GM19468 (cell line): Measurements from ENCODE around the gene SUMF1.

Source experiments
- ATAC-seq: cut with Tn5 transposase; IDR thresholded peaks from one replicate; pipeline ENCODE4 v1.9.1; 2021; ENCODE audit warnings: mild to moderate bottlenecking, moderate library complexity, moderate number of reproducible peaks; ENCODE audit not compliant: unreplicated experiment; ENCODE audit errors: extremely low read depth

The SUMF1 gene

DNA sequence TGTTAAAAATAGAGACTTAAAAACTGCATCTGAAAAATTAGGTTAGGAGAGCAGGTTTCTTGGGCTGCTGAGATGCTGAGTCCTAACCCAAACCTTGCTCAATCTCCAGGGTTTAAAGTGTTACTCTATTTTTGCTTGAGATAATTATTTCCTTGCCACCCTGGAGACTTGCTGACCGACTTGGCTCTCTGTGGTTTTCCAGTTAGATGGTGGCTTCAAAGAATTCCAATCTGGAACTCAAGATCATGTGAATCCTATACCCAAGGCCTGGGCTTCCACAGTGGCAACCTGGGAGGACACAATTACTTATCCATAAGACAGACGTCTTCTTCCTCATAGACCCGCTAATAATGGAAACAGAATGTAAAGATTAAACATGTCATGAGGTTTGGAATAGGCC is 47.7 kb downstream of the SUMF1 start:
- no peak for ATAC-seq

DNA sequence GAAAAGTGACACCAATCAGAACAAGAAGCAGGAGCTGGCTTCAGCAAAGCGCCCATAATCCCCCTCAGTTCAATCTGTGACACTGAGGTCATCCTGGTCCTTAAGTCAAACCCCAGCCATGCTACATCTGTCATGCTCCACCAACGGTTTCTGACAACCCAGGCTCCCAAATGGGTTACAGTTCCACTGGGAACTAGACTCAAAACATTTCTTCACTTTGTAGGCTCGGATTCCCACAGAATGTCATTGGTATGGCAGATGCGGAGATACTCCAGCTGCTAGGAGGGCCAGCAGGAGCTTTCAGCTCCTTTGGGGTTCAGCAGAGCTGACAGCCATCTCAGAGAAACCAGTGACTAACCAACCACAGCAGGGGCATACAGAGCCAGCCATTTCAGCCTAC is 48.9 kb downstream of the SUMF1 start:
- no peak for ATAC-seq

DNA sequence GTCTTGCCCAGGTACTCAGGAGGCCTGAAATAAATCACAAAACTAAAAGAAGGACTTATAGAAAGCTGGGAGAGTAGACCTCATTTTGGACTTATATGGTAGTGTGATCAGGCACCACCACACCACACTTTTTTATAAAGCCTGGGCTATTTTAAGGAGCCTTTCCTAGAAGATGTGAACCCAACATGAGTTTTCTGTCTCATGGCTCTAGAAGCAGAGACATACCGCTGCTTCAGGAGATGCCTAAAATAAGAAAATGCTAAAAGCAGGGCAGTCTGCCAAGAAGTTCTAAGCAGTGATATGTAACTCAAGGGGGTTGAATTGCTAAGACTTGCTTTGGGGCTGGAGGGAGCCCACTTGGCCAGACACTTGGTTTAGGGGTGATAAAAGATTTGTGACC is 49.6 kb downstream of the SUMF1 start:
- no peak for ATAC-seq

DNA sequence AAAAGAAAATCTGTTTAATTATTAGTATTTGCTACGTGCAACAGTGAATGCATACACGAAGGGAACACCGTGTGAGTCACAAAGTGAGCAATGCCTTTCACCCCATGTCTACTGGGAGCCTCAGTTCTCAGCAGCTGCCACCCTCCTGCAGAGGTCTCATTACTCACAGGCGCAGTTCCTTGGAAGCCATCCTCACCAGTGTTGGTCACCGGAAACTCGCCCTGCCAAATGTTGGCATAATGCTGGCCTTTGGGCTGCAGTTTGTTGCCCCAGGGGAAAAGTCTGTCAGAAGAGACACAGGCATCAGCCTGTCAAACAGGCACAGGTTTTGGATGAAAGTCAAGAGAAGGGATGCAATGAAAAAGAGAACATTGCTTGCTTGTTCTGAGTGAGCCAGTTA is 50.1 kb downstream of the SUMF1 start:
- ATAC-seq, result no peak

DNA sequence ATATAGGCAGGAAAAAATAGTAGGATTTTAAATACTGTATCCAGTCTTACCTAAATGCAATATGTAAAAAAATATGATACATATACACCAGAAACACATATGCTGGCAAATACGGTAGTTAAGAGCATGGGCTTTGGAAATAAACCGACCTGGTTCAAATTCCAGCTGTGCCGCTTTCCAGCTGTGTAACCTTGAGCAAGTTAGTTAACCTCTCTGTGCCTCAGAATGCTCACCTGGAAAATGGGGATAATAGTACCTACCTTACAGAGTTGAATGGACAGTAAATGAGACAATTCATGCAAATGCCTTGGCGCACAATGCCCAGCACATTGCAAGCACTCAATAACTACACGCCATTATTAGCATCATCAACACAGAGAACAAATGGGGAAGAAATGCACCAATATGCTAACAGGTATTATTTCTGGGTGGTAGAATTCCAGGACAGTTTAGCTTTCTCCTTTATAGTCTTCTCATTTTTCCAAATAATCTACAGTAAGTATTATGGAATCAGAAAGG is 50.6 kb downstream of the SUMF1 start:
- no peak for ATAC-seq

DNA sequence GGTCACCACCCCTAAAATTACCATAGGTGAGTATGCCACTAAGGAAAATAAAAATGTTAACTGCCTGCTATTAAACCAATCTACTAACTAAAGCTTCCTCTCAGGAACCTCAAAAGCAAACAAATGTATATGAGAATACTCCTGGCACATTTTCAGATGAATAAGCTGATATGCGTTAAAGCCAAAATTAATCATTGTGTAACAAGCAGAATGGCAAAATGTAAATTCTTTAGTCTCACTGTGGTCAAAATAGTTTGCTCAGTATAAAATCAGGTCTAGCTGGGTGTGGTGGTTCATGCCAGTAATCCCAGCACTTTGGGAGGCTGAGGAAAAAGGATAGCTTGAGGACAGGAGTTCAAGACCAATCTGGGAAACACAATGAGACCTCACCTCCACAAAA is 53.6 kb downstream of the SUMF1 start:
- ATAC-seq, result no peak

DNA sequence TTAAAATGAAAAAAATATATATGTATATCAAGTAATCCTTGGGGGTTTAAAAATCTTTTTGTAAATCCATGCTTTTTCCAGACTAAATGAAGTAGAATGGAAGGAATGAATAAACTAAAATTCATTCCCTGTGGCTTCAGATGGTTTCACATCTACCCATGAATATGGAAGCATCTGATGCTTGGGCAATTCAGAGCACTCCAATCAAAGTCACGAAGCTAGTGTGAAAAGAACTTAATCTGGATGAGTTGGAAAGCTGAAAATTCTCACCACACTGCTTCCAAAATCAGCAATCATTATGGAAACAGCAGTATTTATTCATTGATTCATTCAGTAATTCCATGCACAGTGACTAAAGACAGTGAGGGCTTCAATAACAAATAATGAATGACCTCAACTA is 55.2 kb downstream of the SUMF1 start:
- ATAC-seq, result no peak

DNA sequence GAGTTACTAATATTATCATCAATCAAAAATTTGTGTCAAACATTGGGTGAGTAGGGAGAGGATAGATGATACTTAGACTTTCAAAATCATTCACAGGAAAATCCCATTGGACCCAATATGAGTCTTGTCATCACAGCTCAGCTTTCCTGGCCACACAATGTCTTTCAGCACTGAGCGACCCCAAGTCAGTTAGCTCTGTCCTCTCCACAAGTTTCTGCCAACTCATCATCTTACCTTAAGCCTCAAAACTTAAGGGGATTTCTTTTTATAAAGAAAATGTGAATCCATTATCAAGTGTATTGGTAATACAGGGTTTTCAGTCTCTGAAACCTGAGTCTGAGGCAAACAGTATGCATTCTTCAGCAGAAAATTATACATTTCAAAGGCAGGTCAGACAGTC is 55.8 kb downstream of the SUMF1 start:
- no peak for ATAC-seq

DNA sequence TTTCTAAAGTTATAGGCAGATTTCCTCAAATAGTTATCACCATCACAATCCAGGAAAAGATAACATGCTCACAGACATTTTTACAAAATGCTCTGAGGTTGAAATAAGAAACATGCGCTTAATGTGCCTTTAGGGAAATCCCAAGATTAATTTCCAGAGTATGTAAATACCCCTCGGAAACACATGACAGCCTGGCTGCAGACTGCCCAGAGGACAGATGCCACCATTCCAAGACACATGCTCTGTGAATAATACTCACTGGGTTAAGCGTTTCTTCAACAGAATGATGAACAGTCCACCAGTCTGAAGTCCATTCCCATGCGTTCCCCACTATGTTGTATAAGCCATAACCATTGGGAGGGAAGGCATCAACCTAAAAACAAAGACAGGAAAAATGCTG is 56.5 kb downstream of the SUMF1 start:
- no peak for ATAC-seq

DNA sequence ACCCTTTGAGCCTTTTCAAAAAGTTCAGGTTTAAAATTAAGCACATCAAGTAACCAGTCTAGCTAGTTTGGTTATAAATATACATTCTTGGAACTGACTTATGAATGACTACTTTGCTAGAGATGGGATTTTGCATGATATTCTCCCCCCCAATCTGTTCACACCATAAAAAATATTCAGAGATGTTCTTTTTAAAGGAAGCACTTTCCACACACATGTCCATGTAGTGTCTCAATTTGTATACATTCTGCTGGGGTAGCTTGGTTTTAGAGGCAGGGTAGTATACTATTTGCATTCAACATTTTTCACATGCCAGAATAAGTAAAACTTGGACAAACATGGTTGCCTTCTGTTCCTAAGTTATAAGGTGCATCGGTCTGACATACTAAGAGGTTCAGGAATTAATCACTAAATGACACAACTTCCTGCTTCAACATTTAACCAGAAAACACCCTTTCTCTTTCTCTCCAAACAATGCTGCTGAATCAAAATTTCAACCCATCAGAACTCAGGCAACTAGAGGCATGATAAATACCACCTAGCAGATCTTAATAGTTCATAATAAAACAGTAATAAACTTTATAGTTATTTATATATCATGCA is 57.0 kb downstream of the SUMF1 start:
- no peak for ATAC-seq

DNA sequence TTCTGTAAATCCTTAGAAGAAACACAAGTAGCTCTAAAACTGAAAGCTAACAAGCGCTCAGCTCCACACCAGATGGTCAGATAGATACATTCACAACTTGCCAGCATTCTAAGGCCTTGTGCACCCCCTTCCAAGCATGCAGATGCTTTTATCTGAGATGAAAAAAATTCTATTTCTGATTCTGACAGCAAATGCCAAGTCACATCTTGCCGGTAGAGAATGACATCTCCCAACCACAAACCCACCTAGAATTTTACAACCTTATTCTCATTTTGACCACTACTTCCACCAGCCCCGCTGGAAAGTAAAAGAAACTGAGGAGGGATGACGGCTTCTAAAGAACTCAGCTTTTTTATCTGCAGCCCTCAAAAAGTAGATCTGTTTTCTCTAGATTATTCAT is 57.7 kb downstream of the SUMF1 start:
- no peak for ATAC-seq

DNA sequence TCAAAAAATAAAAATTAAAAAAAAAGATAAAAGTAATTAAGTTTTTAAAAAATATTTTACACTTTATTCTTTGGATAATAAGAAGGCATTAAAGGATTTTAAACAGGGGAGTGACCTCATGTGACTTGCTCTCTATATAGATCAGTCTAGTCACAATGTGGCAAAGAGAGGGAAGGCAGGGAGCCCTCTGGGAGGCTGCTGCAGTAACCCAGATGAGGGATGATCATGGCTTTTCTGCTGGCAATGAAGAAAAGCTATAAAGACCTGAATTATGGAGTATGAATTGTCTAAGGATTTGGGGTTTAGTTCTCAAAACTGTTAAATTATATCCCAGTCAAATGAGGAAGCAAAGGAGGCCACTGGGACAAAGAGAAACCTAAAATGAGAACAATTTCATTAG is 58.1 kb downstream of the SUMF1 start:
- ATAC-seq, result no peak

DNA sequence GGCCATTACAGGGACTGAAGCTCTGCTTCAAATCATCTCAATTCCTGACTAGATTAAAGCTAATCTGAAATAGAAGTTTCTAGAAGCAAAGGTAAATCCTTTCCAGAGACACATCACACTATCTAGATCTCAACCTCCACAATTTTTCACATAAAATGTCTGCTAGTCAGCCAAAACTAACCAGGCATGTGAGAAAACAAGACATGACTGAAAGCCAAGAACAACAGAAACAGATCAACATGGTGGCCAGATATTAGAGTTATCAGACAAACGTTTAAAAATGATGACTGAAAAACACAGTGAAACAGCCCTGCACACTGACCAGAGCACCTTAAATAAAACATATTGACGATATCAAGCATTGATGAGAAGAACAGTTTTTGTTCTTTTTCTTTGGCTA is 59.1 kb downstream of the SUMF1 start:
- no peak for ATAC-seq

DNA sequence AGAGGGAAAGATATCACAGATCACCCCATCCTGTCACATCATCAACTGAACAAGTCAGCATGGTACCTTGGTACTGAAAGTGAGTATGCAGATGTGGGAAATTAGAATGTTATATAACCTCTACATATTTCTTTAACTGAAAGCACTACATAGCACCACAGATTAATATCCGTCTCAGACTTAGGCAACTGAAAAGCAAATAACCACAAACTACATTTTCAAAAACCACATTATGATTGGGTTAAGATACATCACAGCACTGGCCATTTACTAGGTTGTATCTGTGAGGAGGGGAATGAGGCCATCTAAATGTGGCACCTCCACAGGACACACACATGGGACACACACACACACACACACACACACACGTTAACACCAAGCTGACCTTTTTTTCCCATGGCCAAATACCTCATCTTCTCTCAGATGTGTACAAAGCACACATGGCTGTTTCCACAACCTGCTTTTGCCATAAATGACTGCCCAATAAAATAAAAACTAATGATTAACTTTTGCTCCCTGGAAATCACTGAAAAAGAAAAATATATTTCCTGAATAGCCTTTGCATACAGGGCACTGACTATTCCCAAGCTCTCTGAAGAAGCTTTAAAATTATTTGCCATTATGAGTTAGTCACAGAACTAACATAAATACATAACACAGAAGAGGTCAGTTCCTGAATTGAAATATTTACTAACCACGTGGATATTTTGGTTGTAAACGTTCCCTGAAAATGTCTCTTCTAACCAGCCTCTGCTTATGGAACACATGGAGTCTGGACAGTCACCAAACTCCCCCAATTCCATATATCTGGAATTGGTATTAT is 60.1 kb downstream of the SUMF1 start:
- ATAC-seq, result peak; percentile 75

DNA sequence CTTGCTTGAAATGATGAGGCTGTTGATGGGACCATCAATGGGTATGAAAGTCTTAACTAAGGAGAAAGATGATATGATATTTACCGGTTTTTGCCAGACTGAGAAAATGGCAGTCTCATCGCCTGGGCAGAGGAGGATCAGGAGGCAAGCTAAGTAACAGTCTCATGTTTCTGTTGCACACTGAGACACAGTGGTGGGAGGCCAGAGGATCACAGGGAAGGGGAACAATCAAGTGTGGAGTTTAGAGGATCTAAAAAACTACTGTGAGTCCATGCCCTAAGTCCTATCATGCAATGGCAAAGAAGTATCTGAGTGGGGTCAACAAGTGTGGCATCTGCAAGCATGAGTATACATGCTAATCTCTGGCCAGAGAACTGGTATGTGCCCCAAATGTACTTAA is 62.2 kb downstream of the SUMF1 start:
- ATAC-seq, result no peak

DNA sequence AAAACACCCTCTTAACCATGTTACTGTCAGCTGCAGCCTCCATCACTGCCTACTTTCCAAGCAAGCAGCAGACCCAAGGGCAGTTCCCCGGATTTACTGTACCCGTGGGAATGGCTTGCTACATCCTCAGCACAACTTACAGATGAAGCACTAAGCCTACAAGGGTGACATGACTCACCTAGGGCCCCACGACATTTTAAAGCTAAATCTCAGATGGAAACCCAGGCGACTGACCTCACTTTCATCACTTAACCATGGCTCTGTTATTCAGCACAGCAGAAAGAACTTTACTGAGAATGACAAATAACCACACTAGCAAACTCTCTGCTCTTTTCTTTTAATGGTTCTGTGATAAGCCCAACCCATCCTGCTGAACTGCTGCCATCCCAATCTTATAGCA is 65.6 kb downstream of the SUMF1 start:
- ATAC-seq, result no peak

DNA sequence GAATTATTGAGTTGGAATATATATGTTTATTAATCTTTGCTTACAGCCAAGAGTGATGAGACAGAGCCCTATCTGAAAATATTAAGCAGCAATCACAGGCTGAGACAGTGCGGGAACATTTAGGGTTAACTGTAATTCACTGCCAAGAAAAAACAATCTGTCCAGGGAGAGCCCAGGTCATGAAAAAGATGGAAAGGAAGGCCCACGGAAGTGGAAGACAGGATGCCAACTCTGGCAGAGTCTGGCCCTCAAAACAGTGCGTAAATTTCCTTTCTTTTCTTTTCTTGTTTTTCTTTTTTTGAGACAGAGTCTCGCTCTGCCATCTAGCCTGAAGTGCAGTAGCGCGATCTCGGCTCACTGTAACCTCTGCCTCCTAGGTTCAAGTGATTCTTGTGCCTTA is 67.6 kb downstream of the SUMF1 start:
- ATAC-seq, result no peak

DNA sequence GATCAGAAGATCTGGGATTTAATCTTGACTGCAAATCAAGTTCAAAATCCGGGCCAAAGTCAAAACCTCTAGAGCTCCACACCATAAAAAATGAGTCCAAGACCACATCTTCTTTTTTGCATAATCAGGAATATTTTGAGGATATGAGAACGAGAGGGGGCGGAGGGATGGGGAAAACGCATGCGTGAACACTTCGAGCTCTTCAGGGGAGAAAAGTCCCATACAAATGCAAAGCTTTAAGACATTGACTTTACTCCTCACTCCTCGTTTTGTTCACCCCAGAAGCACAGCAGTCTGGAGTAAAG is 68.2 kb downstream of the SUMF1 start:
- ATAC-seq, result no peak

DNA sequence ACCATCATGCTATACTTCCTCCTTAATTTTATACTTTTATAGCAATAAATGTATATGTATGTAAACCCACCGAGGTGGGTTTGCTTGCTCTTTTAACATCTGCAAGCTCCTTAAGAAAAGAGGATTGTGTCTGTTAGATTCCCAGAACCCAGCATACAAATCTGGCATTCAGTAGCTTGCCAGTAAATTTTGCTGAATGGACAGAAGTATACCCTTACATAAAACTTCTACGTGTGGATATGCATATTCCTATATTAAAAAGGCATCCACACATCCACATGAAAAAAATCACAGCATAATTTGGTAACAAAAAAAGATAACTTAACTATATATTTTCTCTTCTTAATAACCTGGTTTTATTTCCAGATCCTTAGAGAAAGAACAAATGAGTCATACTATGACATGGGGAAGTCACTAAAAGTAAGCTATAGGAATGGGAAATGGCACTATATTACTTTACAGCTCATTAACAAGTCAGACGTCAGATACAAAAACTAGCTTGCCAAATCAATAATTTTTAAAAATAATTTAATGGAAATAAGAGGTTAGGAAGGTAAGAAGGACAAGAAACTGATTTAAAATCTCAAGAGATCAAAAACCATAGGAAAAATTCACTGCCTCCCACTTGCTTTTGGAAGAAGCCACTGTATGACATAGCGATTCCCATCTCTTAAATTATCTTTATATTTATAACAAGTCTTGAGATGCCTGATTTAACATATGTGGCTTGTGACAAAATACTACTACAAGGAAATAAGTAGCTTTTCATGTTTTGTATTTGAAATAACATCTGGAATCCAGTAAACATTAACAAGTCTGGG is 68.7 kb downstream of the SUMF1 start:
- ATAC-seq, result no peak

DNA sequence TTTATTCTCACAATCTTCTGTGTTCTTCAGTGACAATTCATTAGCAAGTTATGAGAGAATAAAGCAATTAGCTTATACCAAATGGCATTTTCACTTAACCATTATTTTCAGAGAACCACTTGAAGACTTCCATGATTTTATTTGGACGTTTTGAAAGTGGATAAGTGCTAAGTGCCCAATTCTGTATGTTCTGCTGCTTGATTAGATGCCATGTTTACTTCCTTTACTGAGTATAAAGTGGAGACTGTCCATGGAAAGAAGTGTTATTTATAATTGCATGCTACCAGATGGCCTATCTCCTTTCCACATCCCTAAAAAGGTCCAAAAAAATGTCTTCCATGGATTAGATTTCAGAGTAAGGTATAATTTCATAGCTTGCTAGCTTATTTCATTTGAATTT is 69.6 kb downstream of the SUMF1 start:
- ATAC-seq, result no peak

DNA sequence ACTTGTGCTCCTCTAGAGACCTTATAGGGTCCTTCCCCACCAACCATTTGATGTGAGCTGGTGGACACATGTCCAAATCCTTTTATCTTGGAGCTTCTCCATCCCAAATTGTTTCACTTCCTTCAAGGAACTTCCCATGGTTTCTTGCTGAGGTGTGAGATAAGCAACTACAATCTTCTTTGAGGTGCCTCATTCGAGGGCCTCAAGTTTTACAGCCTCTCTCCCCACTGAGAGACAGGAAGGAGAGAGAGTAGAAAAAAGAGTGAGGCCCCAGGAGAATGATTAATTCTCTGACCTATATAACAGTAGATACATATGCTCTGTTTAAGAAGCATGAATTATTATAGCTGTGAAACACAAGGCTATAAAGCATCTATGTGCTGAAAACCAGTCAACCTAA is 70.5 kb downstream of the SUMF1 start:
- no peak for ATAC-seq
